ENCODE measurements around the gene MVK.

The MVK gene

GRCh38 chr12:109573029-109573913, at the start of gene MVK, which contains the start of gene MMAB:
TSS of gene MVK (plus strand) at chr12:109573794. CDS start at chr12:109574823, 1,029 bp downstream.
TSS of gene MMAB (minus strand) at chr12:109573504. CDS start at chr12:109573480, 24 bp downstream.
- peak; percentile 96 for FAIRE-seq

DNA sequence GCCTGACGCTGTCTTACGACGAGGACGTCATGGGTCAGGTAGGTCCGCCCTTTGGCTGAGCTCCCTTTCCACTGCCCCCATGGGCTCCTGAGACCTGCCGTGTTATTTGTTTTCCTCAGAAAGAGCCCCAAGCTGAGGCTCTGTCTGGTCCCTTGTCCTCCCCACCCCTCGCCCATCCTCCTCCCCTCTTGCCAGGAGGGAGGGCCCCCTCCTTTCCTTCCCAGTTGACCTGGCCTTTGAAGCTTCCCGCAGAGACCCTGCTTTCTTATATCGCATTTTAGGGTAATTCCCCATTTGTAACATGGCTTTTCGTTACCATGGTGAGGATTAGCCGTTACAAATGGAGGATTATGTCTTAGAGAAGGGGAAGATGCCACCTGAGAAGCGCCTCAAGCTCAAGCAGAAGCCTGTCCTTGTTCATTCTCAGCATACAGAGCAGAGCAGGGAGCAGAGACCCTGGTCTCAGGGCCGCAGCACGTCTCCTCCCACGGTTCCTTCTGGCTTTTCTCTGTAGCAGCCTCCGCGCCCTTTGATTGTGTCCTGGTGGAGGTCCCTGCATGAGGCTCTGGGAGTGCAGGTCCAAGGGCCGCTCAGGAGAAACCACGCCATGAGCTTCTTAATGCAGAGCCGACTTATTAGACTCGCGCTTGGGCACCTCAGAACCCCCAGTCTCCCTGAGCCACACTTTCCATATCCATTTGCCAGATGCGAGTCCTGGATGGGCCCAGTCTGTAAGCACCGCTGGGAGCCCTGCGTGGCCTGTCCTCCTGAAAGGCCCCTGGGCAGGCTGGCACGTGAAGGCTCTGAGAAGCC, 48.9 kb upstream of the MVK start:
- no peak for FAIRE-seq

DNA sequence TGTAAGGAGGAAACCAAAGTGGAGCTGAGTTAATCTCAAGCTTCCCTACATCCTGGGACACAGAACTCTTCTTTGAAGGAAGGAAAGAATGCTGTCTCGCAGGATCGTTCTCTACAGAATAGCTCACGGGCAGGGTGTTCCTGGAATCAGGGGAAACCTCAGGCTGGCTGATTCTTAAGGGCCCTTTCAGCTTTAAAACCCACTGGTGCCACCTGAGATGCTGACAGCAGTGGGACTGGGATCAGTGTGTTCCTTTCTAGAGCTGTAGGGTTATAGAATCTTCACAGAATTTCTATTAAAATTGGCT, 48.4 kb upstream of the MVK start:
- FAIRE-seq: no peak

DNA sequence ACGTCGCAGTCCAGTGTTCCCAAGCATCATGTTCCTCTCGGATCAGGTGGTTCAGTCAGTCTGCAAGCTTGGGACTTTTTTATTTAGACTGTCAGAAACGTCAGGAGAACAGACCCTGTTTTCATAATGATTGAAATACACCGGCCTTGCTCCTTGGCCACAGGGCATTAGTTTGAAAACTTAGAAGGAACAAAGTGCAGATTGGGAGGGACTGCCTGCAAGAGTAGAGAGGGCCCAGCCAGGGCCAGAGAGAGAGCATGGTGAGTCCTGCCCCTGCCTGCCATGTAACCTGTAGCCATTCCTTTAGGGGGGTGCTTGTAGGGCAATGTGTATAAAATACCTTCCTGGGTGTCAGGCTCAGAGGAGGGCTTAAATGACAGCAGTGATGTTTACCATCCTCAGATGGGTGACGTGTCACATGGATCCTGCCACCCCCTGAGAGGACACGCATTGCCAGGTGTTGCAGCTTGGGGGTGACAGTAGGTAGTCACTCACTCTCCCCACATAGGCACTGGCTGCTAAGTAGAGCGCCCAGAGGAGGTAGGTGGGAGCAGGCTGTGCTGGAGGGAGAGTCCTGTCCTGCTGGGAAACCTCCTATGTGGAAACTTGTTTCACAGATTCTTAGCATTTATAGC, 46.0 kb upstream of the MVK start:
- no peak for FAIRE-seq

GRCh38 chr12:109529691-109530640, 43.6 kb upstream of the MVK start:
- FAIRE-seq: no peak

- no peak for FAIRE-seq
Observed at GRCh38 chr12:109531411-109531810, 42.2 kb upstream of the MVK start.

- FAIRE-seq: no peak
Observed at GRCh38 chr12:109532721-109533486, 40.7 kb upstream of the MVK start.

- FAIRE-seq: no peak
Observed at GRCh38 chr12:109533487-109533740, 40.2 kb upstream of the MVK start.

- no peak for FAIRE-seq
Observed at GRCh38 chr12:109534456-109534855, 39.1 kb upstream of the MVK start.

DNA sequence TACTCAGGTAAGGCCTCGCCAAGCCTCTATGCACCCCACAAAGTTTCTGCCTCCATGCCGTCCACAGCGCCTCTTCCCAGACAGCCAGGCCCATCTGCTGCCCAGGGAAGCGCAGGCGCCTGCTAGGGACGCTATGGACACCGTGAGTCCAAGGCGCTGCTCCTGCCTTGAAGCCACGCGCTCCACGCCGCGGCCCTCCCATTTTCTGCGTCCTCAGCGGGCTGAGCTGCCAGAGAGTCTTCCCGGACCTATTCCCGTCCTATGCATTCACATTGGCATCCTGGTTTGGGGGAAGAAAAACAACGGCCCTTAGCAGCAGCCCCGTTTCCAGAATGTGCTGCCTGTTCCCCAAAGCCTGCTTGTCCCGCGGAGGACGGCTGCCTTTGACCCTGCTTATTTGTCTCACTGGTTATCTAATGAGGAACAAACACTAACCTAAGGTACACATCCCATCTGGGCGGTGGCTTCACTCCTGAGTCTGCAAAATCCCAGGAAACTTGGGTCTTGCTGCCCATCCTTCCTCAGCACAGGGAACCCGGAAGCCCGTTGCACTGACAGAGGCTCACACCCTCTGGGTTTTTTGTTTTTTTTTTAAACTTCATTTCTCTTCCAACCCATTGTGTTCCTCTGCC, 38.2 kb upstream of the MVK start:
- FAIRE-seq: no peak

- FAIRE-seq: no peak
Observed at GRCh38 chr12:109535863-109536250, 37.7 kb upstream of the MVK start.

DNA sequence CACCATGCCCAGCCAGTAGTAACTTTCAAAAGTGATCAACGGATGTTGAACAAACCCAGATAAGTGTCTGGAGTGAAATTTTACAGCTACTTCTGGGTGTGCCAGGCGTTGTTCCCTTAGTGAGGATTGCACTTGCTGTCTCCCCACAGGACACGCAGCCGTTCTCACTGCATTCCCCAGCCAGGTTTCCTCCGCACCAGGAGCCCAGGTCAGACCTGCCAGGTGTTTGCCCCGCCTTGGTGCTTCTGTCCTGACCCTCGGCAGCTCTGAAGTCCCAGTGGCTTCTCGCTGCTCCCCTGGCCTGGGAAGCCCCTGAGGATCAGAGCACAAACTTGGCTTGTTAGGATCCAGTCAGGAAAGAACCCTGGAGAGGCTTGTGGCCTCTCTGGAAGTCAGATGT, 36.5 kb upstream of the MVK start:
- no peak for FAIRE-seq

DNA sequence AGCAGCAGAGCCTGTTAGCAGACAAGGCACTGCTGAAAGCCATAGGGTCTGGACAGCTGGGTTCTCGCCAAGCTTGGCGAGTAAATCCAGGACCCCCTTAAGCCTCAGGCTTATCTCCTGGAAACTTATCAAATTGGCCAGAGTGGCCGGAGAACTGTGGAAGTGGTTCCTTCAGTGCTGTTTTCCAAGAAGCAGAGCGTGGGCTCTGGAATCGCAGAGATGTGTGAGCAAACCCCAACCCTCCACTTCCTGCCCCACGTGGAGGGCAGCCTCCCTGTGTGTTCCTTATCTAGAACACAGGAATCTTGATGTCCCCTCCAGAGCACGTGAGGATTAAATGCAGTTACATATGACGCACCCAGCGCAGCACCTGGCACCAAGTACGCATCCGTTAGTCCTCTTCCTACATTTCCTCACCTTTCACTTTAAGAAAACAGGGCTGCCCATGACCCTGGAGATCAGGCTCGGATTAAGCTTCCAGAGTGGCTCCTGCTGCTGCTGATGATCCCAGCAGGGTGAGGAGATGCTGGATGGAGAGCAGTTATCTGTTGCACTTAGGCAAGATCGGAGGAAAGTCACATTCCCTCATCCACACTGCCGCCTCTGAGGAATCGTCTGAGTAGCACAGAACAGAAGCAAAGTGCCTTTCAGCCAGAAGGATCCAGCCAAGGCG, 35.3 kb upstream of the MVK start:
- no peak for FAIRE-seq

GRCh38 chr12:109539508-109539907, 34.1 kb upstream of the MVK start:
- FAIRE-seq: no peak

DNA sequence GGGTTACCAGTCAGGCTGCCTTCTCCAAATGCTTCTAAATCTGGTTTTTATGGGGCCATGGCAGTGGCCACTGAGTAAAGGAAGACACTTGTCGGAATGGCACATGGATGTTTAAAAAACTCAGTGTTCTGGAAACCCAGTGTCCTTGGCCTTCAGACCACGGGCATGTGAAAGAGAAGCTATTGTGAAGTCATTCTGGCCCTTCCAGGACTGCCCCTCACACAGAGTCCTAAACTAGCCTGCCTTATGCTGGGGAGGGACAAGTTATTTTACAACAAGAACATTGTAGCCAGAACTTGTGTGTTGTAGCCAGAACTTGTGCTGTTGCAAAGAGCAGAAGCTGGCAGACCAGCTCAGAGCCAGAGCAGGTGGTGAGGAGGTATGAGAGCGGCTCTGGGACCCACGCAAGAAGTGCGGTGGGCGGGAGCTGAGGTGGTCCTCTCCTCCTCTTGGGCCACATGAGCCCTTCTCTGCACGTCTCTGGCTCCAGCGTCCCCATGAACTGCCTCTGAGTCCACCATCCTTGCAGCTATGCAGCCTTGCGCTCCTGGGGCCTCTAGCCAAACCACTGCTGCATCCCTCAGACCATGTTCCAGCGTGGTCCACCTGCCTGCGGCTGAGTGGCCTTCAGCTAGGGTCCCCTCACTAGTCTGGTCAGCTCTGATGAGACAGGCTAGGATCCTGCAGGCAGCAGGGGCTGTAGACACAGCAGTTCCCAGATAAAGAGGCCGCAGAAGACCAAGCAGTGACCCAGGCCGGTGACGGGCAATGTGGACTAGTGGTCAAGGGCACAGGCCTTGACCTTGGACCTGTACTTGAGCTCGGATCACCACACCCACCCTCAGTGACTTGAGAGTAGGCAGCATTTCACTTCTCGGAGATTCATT, 32.8 kb upstream of the MVK start:
- FAIRE-seq: no peak

DNA sequence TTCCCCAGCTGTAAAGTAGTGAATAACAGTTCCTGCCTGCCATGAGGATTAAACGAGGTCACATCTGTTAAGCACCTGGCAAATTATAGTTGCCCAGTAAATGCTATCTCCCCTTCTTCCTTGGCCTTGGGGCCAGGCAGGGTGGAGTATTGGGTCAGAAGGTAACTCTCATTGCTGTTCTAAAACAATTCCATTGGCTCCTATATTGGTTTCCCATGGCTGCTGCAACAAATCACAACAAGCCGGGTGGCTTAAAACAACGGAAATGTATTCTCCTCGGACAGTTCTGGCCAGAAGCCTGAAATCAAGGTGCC, 32.2 kb upstream of the MVK start:
- no peak for FAIRE-seq

- FAIRE-seq: no peak
Observed at GRCh38 chr12:109542014-109542413, 31.6 kb upstream of the MVK start.

DNA sequence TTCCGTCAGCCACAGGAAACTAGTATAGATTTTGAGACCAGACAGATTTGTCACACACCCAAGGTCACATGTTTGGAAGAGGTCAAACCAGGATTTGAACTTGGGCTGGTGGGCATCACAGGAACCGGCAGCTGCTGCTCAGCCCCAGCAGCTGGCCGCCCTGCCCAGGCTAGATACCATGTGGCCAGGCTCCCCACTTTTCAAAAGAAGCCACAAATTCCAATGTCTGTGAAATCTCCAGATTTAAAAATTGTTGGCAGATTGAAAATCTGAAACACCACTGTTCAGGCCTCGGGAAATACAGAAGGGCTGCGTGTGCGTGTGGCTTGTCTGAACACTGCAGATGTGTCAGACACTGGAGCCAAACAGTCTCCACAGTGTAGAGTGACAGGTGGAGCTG, 30.7 kb upstream of the MVK start:
- FAIRE-seq: no peak

DNA sequence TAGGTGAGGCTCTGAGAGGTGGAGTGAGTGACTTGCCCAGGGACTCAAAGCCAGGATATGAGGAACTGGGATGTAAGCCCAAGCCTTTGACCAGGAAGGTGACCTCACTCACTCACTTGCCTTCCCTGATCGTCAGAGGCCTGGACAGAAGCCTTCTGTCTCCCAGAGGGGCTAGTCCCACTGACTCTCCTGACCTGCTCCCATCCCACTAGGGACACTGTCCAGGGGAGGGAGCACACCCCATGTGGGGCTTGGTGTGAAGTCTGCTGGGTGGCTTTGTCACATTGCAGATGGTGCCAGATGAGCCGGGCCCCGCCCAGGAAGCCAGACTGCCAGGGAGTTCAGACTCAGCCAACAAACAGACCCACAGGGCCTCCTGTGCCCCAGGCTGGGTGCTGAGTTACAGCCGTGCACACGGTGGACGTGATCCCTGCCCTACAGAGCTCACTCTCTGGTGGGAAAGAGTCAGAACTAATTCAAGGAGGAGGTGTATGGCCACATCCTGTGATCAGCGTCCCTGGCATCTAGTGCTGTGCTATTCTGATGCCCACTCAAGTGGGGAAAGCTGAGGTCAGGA, 28.6 kb upstream of the MVK start:
- no peak for FAIRE-seq

DNA sequence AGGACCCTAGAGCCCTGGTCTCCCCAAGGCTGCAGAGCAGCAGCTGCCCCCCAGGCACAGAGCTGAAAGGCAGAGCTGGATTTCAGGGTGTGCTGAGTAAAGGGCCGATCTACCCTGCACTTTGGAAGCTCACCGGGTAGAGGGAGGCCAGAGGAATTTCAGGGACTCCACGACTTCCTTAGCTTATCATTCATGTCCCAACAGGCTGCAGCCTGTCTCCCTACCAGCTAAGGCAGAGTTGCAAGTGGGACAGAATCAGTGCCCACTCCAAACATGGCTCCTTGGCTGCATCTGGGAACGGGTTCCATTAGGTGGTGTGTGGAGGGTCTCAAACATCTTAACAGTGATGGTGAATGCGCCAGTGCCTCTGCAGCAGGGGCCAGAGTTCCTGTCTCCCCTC, 27.8 kb upstream of the MVK start:
- no peak for FAIRE-seq

Measured in endometrium (tissue), 2 donors.